ENCODE measurements around the gene SLC9A9.

The SLC9A9 gene

DNA sequence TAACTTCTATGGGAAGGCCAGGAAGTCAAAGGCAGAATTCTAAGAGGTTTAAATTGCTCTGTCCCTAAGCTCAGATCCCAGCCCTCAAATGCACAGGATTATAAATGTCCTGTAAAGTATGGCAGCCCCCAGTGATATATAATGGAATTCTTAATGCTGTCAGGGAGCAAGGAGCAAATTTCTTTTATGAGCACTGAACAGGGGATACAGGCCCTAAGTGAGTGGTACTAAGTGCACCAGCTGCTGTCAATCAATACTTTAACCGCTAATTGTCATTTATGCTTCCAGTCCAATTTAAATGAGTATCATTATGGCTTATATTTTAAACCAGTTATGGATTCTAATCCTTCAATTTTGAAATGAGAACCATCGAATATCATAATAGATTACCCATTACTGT is 4.7 kb downstream of the SLC9A9 start:
- DNase-seq (ENCODE audit: low read depth), result no peak

DNA sequence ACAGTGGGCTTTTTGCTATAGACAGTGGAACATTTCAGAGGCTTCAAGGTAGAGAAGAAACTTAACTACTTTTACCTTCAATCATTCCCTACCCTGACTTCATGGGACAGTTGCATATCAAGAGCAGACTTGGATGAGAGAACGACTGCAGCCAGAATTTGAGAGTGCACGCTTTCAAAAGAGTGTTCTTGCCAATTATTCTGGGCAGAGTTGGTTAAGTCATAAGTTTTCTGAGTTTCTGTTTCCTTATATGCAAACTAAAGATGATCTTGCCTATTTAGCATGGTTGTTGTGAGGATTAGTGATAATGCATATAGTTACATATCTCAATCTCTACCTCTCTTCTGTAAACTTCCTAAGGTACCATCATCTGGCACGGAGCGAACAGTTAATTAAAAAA is 7.6 kb downstream of the SLC9A9 start:
- no peak for DNase-seq (ENCODE audit: low read depth)

DNA sequence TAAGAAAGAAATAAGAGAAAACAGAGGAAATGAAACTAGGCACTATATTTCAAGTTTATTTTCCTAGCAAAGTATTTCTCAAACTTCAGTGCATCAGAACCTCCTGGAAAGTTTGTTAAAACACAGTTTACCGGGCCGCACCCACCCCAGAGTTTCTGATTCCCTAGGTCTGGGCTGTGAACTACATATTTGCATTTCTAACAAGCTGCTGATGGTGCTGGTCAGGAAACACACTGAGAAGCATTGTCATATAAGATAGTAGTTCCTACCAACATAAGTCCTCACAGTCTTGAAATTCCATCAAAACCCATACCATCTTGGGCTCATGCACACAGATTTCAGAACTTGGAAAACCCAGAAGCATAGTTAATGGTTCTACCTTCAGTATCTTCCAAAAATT is 8.3 kb downstream of the SLC9A9 start:
- DNase-seq (ENCODE audit: low read depth), result no peak

DNA sequence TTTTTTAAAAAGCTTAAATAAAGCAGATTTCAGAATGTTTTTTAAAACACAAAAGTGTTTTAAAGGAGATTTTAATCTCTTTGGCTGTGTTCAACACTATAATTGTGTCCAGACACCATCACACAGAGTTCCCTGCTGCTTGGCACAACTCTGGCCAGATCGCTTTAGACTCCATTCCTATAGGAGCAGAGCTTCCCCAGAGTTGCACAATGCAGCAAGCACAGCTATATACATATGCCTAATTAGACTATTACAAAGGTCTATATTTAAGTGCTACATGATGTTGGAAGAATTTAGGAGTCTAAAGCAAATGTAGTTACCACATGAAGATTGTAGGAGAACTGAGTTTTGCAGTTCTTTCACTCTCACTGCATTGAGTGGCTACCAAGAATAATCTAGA is 11.2 kb downstream of the SLC9A9 start:
- no peak for DNase-seq (ENCODE audit: low read depth)

DNA sequence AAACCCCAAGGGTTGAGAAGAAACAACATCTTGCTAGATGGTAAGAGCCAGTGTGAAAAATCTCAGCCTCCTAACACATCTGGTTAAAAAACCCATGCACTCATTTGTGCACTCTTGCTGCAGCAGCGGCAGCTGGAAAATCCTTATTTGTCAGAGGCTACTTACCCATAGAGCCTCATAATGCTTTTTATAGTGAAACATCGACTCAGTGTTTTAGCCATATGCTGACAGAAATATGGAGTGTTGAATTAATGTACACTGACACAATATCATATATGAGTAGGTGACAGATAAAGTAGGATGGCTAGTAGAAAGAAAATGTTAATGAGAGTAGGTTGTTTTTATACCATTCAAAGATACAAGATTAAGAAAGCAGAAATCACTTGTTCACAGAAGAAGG is 13.0 kb downstream of the SLC9A9 start:
- DNase-seq (ENCODE audit: low read depth), result no peak

DNA sequence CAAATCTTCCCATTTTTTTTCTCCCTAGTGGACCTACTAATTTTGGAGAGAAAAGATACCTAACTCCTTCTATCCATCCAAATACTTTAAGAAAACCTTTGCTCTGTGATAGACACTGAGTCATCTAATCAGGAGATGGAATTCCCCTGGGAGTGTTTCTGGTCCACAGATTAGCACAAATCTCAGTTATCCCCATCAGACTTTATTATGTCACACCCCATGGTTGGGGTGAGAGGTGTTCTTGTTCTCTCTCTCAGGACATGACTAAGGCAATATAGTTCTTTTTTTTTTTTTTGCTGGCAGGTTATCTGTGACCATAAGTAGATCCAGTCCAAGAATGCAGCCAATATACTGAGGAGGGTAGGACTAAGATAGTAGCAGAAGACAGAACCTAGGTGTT is 15.8 kb downstream of the SLC9A9 start:
- DNase-seq (ENCODE audit: low read depth), result no peak

DNA sequence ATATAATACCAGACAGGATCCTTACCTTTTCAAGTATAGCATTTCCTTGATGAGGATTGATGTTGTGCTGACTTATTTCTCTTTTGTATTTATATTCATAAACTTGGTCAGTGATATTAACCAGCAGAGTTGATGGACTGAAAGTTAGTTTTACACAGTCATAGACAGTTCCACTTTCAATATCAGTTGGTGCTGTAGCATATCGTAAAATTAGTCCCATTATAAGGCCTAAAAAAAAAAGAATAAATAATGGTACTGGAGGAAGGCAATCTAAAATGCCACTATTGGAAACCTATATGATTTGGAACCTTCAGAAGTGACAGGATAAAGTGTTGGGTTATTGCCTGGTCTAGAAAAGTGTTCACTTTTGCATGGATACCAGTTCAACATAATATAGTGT is 16.3 kb downstream of the SLC9A9 start:
- DNase-seq (ENCODE audit: low read depth), result no peak

DNA sequence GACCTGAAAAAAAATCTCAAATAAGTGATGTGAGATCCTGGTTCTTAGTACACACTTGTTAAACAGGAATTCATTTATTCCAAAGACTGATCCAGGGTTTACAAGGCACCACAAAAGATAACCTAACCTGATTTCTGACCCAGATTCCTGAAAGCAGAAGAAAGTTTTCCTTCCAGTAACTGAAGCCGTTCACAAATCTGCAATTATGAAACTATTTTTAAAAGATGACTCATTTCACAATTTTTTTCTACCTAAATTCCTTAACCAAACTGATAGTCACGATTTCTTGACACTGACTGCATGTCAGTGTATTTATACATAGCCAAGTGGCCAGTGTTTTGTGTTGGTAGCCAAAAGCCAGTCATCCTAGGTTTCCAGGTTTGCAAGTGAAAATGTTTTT is 17.1 kb downstream of the SLC9A9 start:
- no peak for DNase-seq (ENCODE audit: low read depth)

DNA sequence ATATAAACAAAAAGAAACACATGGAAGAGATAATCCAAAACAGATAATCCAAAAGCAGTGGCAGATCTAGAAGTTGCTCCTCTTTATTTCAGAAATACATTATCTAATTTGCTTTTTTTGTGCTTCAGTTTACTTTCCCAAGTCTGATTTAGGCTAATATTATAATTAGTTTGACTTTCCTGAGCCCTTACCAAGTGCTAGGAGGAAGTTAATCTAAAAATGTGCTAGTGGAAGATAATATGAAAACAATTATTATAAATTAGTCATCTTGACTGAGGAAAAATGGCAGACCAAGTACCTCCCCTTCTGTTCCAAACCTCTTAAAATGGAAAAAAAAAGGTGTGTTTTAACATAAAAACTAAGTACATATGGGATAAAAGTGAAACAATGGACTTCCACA is 17.5 kb downstream of the SLC9A9 start:
- no peak for DNase-seq (ENCODE audit: low read depth)

DNA sequence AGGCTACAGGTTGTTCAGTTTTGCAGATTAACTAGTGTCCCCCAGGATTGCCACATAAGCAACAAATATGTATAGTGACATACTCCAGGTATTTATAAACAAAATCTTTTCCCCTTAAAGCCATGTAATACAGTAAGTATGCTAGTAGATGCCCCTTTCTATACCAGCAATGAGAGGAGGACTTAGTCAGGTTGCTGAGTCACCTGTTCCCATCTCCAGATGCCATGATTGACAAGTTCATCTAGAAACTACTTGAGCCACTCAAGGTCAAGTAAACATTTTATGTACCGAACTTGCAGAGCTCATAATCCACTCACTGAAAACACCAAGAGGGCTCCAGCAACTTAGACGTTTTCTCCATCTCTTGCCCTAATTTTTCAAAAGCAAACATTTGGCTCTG is 18.2 kb downstream of the SLC9A9 start:
- no peak for DNase-seq (ENCODE audit: low read depth)

DNA sequence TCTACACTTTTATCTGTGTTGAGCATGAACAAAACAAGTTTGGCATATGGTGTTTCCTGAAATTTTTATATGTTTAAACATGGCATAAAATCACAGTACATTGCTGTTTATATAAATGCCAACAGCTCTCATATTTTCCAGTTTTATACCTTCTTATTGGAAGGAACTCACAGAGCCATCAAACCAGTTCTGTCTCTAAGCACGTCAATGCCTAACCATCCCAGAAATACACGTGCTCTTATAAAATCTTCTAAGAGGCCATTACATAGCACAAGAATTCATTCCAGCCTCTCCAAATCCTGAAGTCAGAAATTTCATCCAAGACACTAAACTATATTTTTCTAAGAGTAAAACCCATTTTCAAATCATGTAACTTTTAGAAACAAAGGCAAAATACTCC is 20.8 kb downstream of the SLC9A9 start:
- DNase-seq (ENCODE audit: low read depth), result no peak

DNA sequence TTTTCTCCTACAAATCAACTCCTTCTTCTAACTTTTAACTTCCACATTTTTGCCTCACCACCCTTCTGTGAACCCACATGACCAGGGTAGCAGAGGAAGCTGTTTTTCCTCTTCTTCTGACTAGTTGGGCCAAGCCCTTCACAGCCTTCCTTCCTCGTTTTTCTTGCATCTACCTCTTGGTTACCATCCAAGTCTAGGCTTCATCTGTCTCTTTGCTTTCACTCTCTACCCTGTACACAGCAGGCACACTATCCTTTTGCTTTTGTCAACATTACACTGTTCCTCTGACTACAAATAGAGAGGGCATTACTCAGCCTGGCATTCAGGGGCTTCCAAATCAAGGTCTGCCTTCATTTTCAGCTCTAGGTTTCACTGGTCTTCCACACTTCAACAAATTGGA is 22.0 kb downstream of the SLC9A9 start:
- no peak for DNase-seq (ENCODE audit: low read depth)

DNA sequence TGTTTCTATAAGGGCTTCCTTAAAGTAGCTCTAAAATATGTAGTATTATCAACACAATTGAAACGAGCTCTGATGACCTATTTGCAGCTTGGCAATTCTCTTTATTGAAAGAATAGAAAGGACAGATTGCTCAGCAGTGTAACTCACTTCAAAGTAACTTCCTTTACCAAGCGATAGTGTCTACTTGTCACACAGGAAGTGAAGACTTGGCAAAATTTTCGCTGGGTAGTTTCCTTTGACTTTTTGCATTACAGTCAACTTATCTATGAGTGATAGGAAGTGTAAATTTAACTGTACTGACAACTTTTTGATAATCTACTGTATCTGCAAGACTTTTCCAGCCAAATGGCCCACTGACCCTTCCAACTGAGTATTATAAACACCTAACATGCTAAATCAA is 22.8 kb downstream of the SLC9A9 start:
- DNase-seq (ENCODE audit: low read depth), result no peak

DNA sequence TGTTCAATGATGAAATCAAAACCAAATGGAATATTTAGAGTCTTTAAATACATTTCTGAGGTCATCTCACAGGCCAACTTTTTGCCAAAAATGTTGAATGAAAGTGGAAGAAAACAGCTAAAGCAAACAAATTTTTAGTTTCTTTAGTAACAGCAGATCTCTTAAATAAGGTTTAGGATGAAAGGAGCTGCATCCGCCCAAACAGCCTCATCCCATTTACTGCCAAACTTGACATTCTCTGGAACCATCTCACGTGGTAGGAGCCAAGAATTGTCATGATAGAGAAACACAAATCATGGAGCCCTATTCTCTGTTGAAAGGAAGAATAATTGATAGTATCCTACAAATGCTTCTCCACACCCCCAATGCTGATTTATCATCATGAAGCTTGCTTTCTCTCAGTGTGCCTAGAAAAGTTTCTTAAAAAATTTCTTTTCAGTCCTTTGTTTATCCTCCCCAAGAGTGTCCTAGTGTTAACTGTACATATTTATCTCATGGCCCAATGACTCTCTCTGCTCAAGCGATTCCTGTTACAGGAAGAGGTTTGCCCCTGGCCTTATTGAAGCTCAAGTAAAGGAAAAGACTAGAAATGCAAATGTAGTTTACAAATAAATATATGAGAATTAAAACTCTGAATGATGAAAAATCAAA is 23.4 kb downstream of the SLC9A9 start:
- DNase-seq (ENCODE audit: low read depth), result no peak

DNA sequence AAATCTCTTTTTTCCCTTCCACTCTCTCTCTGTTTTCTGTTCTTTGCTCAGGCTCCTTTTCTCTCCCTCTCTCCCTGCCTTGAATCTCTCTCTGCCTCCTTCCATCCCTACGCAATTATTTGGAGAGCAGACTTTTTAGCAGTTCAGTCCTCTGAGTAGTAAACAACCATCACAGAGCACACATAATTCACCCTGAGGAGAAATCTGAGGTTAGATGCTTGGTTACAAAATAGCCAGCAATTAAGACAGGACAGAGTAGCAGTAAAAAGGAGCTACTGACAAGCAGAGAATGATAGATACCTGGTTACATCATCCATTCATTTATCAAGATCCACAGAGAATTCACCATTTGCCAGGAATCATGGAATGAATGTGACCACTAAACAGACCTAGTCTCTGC is 25.5 kb downstream of the SLC9A9 start:
- DNase-seq (ENCODE audit: low read depth), result no peak

DNA sequence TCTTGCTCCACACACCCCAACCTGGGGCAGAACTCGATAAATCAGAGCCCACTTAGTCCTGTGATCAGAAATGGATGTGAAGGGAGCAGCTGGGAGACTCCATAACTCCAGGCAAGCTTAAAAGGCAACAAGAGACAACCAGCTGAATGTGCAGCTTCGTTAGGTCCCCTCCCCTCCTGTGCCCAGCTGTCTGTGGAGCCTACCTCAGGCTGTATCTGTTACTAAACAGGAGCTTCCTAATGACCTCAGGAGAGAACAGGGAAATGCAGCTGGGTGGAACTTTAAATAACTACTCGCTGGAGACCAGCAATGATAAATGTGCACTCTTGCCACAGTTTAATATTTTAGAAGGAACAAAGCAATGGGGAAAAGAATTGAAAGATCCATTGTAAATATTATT is 25.9 kb downstream of the SLC9A9 start:
- DNase-seq (ENCODE audit: low read depth), result no peak

DNA sequence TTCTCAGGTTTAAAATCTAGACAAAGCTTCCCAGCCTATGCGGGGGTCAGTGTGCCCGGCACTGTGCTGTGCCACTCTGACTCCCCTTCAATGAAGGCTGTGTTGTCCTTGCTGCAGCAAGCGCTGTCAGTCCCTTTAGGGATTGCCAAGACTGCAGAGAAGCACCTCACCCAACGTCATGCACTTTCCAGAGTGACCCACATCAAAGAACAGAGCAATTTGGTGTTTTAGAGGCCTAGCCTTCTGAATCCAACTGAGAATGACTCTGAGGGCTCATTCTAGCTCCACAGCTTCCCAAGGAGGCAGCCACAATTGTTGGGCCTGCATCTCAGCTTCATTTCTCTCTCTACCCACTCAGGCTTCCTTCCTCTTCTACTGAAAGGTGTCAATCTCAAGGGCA is 26.4 kb downstream of the SLC9A9 start:
- DNase-seq (ENCODE audit: low read depth), result no peak

DNA sequence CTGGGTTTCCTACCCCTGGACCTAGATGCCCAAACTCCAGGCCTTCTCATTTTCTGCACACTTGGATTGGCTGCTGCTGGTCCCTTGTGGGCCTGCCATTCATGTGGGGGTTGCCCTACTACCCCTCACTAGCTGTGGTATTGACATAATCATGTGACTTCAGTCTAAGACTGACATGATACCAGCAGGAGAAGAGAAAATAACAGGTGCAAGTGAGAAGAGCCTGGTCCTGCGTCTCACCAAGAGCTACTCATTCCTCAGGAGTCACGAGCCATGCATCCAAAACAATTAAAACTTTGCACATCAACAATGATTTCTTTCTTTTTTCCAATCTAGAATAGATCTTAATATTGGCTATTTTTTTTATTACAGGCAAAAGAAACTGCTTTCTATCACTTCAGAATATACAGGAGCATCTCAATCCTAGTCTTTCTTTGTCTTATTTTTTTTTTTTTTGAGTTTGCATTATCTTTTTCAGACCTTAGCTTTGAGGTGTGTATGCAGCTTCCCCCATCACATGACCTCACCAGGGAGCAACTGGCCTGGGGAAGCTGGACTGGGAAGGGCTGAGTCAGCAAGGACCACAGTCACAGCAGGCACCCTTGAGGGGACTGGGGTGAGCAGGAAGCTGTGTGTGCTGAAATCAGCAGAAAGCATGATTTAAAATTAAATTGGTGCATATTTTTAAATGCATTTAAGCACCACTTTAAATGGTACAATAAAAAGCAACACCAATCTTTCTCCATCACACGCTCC is 27.6 kb downstream of the SLC9A9 start:
- DNase-seq (ENCODE audit: low read depth), result no peak

DNA sequence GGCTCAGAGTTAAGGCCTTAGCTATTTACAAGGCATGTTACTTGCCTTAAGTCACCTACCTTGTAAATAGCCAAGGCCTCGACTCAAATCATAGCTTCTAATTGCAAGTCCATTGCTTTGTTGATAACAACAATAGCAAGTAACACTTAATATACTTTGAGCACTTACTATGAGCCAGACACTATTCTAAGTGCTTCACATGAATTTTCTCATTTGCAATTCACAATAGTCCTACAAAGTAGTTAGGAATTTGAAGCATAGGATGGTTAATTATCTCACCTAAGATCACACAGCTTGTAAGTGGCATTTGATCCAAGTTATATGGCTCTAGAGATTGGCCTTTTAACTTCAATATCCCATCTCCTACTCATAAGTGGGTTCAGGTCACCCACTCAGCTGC is 28.4 kb downstream of the SLC9A9 start:
- no peak for DNase-seq (ENCODE audit: low read depth)

DNA sequence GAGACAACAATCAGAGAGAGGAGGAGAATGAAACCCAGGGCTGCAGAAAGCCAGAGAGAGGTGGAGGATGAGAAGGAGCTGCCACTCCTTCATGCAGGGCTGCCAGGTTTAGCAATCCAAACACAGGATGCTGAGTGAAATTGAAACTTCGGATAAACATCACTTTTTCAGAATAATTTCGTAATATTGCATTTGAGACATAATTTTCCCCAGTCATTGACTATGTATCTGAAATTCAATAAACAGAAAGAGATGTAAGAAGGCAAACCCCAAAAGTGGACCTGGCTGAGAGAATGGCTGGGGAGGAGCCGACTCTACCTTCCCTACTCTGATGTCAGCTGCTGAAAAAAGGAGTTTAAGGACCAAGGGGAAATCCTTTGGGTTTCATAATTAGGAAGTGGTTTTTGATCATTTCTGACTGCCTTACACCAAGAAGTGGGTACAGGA is 33.8 kb downstream of the SLC9A9 start:
- DNase-seq (ENCODE audit: low read depth), result no peak

DNA sequence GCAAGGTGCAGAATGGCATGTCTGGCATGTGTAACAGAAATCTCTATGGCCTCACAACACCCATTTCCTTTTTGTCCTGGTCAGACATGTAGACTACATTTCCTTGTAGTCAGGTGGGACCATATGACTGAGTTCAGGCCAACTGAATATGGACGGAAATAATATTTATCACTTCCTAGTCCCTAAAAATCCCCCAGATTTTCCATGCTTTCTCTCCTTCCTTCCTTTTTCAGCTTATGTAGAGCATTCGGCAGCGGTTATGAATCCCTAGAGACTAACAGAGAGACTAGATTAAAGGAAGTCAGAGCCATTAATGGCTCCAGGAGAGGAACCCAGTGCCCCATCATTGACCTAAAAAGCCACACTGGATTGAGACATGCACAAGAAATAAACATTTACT is 35.8 kb downstream of the SLC9A9 start:
- DNase-seq (ENCODE audit: low read depth), result no peak

DNA sequence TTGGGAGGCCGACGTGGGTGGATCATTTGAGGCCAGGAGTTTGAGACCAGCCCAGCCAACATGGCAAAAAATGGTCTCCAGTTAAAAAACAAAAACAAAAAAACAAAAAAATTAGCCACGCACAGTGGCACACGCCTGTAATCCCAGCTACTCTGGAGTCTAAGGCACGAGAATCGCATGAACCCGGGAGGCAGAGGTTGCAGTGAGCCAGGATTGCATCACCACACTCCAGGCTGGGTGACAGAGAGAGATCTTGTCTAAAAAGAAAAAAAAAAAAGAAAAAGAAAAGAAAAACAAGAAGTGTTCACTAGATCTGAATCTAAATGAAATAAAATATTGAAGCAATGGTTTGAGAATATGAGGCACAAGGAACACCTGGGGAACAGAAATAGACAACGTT is 36.7 kb downstream of the SLC9A9 start:
- no peak for DNase-seq (ENCODE audit: low read depth)

DNA sequence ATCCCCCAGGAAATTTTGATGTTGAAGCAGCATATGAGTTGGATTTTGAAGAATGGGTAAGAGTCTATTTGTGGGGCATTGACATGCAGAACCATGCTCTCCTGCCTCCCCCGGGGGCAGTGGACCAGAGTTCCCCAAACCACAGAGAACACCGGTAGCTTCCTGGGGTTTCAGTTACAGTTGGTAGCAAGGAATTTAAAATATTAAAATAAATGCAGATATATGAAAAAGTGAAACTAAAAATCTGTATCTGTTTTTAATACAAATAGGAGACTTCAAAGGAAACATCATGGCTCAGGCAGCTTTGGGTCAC is 37.4 kb downstream of the SLC9A9 start:
- DNase-seq (ENCODE audit: low read depth), result no peak

Data from CMK (cell line).